ENCODE measurements around the gene KCNAB2.

GRCh38 chr1:6113116-6113515 is 67.4 kb downstream of the KCNAB2 start:
- no peak for TF ChIP-seq EP300 (IDR thresholded peaks at IDR 0.05)
- TF ChIP-seq CTCF (IDR thresholded peaks at IDR 0.05) = no peak
- TF ChIP-seq POLR2AphosphoS5 (IDR thresholded peaks at IDR 0.05) = no peak
